Measurements from ENCODE around the gene SLC16A7.

Gene SLC16A7

GRCh38 chr12:59695379-59695778 is 99.5 kb downstream of the SLC16A7 start:
- in situ Hi-C loops (cut with MboI; ENCODE audit: low sequenced_read_pairs, unreplicated experiment), result no loop called here
- no peak for TF ChIP-seq CTCF (IDR thresholded peaks at IDR 0.05; ENCODE audit: borderline replicate concordance, control extremely low read depth, extremely low read depth, insufficient read depth, missing control alignments)
- no peak for DNase-seq (ENCODE audit: low spot score)

GRCh38 chr12:59698600-59698999 is 102.8 kb downstream of the SLC16A7 start:
- no peak for TF ChIP-seq CTCF (IDR thresholded peaks at IDR 0.05; ENCODE audit: borderline replicate concordance, control extremely low read depth, extremely low read depth, insufficient read depth, missing control alignments)
- DNase-seq (ENCODE audit: low spot score), result no peak
- in situ Hi-C loops (cut with MboI; ENCODE audit: low sequenced_read_pairs, unreplicated experiment), result no loop called here

- in situ Hi-C loops (cut with MboI; ENCODE audit: low sequenced_read_pairs, unreplicated experiment), result no loop called here
- no peak for DNase-seq (ENCODE audit: low spot score)
- no peak for TF ChIP-seq CTCF (IDR thresholded peaks at IDR 0.05; ENCODE audit: borderline replicate concordance, control extremely low read depth, extremely low read depth, insufficient read depth, missing control alignments)
Measured at GRCh38 chr12:59699421-59700152, 103.8 kb downstream of the SLC16A7 start.

GRCh38 chr12:59700153-59700450 is 104.3 kb downstream of the SLC16A7 start:
- TF ChIP-seq CTCF (IDR thresholded peaks at IDR 0.05; ENCODE audit: borderline replicate concordance, control extremely low read depth, extremely low read depth, insufficient read depth, missing control alignments), result no peak
- in situ Hi-C loops (cut with MboI; ENCODE audit: low sequenced_read_pairs, unreplicated experiment), result no loop called here
- DNase-seq (ENCODE audit: low spot score), result no peak

- no peak for DNase-seq (ENCODE audit: low spot score)
- no peak for TF ChIP-seq CTCF (IDR thresholded peaks at IDR 0.05; ENCODE audit: borderline replicate concordance, control extremely low read depth, extremely low read depth, insufficient read depth, missing control alignments)
- in situ Hi-C loops (cut with MboI; ENCODE audit: low sequenced_read_pairs, unreplicated experiment), result no loop called here
Measured at GRCh38 chr12:59708064-59708463, 112.2 kb downstream of the SLC16A7 start.

- TF ChIP-seq CTCF (IDR thresholded peaks at IDR 0.05; ENCODE audit: borderline replicate concordance, control extremely low read depth, extremely low read depth, insufficient read depth, missing control alignments), result no peak
- DNase-seq (ENCODE audit: low spot score), result no peak
- in situ Hi-C loops (cut with MboI; ENCODE audit: low sequenced_read_pairs, unreplicated experiment), result no loop called here
Measured at GRCh38 chr12:59708484-59708883, 112.7 kb downstream of the SLC16A7 start.

All from GM13976 (cell line).